Kidney tubule cell (primary cell): Measurements from ENCODE around the gene SH2D5.
A peak's percentile ranks its signal among the peaks of the same experiment; 100 is the strongest.
"Not testable (repeated sequence)": the region's sequence is repeated elsewhere in the genome, so short reads cannot be mapped to it uniquely, and the experiment has no call there.

Experiments
- DNase-seq: peaks from one replicate; pipeline ENCODE4 v3.0.0-alpha.2; 2018; ENCODE audit warnings: low spot score

The SH2D5 gene

GRCh38 chr1:20728371-20729154 is 3.9 kb downstream of the SH2D5 start:
- no peak for DNase-seq

GRCh38 chr1:20727746-20728316 is 4.7 kb downstream of the SH2D5 start:
- no peak for DNase-seq

GRCh38 chr1:20726932-20727745 is 5.4 kb downstream of the SH2D5 start:
- no peak for DNase-seq

GRCh38 chr1:20726118-20726911 is 6.2 kb downstream of the SH2D5 start:
- no peak for DNase-seq

- peak; percentile 89 for DNase-seq
These were observed 7.0 kb downstream of the SH2D5 start for GRCh38 chr1:20725189-20726117.

GRCh38 chr1:20724364-20725188 is 7.9 kb downstream of the SH2D5 start:
- DNase-seq = no peak

GRCh38 chr1:20723537-20724363 is 8.8 kb downstream of the SH2D5 start:
- DNase-seq = no peak

GRCh38 chr1:20723159-20723536 is 9.4 kb downstream of the SH2D5 start:
- DNase-seq = no peak

- no peak for DNase-seq
These were observed 11.1 kb downstream of the SH2D5 start for GRCh38 chr1:20721117-20722061.

GRCh38 chr1:20720631-20721091 is 11.8 kb downstream of the SH2D5 start:
- no peak for DNase-seq

- no peak for DNase-seq
These were observed 12.5 kb downstream of the SH2D5 start for GRCh38 chr1:20719871-20720620.

- DNase-seq = no peak
These were observed 13.2 kb downstream of the SH2D5 start for GRCh38 chr1:20719261-20719660.

- DNase-seq = not testable (repeated sequence)
These were observed 14.1 kb downstream of the SH2D5 start for GRCh38 chr1:20718343-20718882.

GRCh38 chr1:20717452-20718342 is 14.8 kb downstream of the SH2D5 start, which contains the start of gene KIF17:
TSS of gene KIF17 (minus strand) at chr1:20718007. CDS start at chr1:20717706, 301 bp downstream.
- DNase-seq = peak; percentile 75

- no peak for DNase-seq
These were observed 16.3 kb downstream of the SH2D5 start for GRCh38 chr1:20716232-20716631.

- no peak for DNase-seq
These were observed 17.1 kb downstream of the SH2D5 start for GRCh38 chr1:20715406-20715805.
